WI38 (cell line): Measurements from ENCODE around the gene RPL9.

Experiments
- H3K4me3 ChIP-seq: 2 replicates; pipeline ENCODE4 v1.5.1; 2011; ENCODE audit warnings: low read depth, mild to moderate bottlenecking, control low read depth, low read length
- CTCF ChIP-seq: IDR thresholded peaks from 2 replicates; pipeline ENCODE4 v1.5.1; 2012; ENCODE audit warnings: low read depth, mild to moderate bottlenecking, control low read depth, low read length

The RPL9 gene

DNA sequence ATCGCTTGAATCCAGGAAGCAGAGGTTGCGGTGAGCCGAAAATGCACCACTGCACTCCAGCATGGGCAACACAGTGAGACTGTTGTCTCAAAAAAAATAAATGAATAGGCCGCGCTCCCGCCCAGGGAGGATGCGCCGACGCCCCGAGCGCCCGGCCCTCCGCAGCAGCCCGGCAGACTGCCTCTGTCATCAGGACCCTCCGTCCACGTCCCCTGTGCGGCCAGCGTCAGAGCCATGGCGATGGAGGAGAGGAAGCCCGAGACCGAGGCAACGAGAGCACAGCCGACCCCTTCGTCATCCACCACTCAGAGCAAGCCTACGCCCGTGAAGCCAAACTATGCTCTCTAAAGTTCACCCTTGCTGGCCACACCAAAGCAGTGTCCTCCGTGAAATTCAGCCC is 21.5 kb upstream of the RPL9 start:
- TF ChIP-seq CTCF: no peak
- H3K4me3 ChIP-seq: no peak overlapping the region

GRCh38 chr4:39476187-39476895 is 17.6 kb upstream of the RPL9 start:
- no peak overlapping the region for H3K4me3 ChIP-seq
- no peak for TF ChIP-seq CTCF

DNA sequence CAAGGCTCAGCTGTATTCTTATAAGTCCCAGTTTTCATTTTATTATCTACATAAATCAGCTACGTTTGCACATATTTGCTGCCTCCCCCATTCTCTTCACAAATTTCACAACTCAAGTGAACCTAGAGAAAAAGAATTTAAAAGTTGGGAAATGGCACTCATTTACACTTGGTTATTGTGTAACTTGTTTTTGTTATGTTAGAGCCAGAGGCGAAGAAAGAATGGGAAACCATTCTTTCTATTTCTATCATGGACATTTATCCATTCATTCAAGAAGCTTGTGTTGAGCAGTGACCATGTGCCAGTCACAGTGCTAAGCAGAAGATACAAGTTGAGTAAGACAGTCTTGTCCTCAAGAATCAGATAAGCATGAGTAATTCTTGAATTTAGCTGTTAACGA is 13.7 kb upstream of the RPL9 start:
- no peak overlapping the region for H3K4me3 ChIP-seq
- TF ChIP-seq CTCF: no peak

GRCh38 chr4:39470402-39470801 is 11.7 kb upstream of the RPL9 start:
- no peak for TF ChIP-seq CTCF
- no peak overlapping the region for H3K4me3 ChIP-seq

- no peak overlapping the region for H3K4me3 ChIP-seq
- TF ChIP-seq CTCF: peak; percentile 77
Measured at GRCh38 chr4:39469429-39470077, 10.8 kb upstream of the RPL9 start.

DNA sequence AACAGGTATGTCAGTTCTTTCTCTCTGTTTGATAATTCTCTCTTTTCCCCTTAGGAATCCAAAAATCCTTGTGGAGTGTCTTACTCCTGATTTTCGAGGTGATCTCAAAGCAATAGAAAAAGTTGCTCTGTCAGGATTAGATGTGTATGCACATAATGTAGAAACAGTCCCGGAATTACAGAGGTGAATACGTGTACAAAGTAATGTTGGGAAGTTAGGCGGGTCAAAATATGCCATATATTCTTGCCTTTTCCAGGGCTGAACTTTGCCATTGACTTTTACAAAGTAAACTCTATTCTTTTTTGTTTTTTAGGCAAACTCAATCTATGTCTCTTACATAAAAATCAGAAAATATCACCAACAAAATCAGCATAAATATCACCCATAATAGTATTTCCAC is 8.7 kb upstream of the RPL9 start:
- TF ChIP-seq CTCF: no peak
- H3K4me3 ChIP-seq: no peak overlapping the region

DNA sequence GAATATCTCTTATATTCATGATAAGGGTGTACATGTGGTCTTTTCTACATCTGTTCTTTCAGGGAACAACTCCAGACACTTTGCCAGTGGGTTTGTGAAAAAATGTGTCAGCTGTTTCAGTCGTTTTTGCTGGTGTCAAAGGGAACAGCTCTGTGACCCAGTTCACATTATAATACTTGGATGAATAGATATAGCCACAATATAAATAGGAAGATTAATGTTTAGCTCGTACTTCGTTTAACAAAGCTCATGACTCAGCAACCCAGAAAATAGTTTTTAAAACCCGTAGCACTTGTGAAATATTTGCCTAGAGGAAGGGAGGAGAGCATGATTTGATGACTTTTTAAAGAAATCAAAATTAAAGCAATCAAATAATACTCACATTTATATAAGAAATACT is 8.0 kb upstream of the RPL9 start:
- no peak for TF ChIP-seq CTCF
- H3K4me3 ChIP-seq: no peak overlapping the region
